CD4-positive, alpha-beta T cell (primary cell): ENCODE data around the gene MADCAM1. TPM values are rescaled to one million over a fixed set of nuclear protein-coding genes. Genes with fewer than 3 reads are reported as not detected.

Experiments
- ATAC-seq: fragments of 200-7000 bp; cut with Tn5 transposase; one replicate; pipeline ENCODE4 v1.10.0; 2022; ENCODE audit warnings: mild to moderate bottlenecking; ENCODE audit not compliant: poor library complexity
- CTCF ChIA-PET: fragments of 350-600 bp; sonication (Branson Sonifier 250); formaldehyde crosslinking; loops from one replicate; lab custom pipeline; 2021; ENCODE audit warnings: antibody characterized with exemption, inconsistent platforms; lab: Charles Lee
- POLR2A ChIA-PET: fragments of 350-600 bp; sonication (Branson Sonifier 250); formaldehyde crosslinking; loops from one replicate; lab custom pipeline; 2021; ENCODE audit warnings: antibody characterized with exemption, inconsistent platforms; lab: Charles Lee
- DNase-seq, 14 experiments: peaks; one replicate each; pipeline ENCODE4 v3.0.0-alpha.2; 2013 to 2020; ENCODE audit warnings: mixed read lengths in 2 of 14
- H3K27ac ChIP-seq, 2 donors: one replicate each; pipeline versions ENCODE4 v1.5.1 to v1.7.0; 2013; ENCODE audit warnings: low read length in 2 of 2, low read depth in 1 of 2, mild to moderate bottlenecking in 1 of 2
- H3K27me3 ChIP-seq, 2 experiments: 1 replicate in 1 of 2; 2 replicates in 1 of 2; pipeline versions ENCODE4 v1.6.1 to v1.7.0; 2013; ENCODE audit warnings: low read length in 2 of 2, control low read depth in 1 of 2, mild to moderate bottlenecking in 1 of 2, moderate library complexity in 1 of 2; ENCODE audit not compliant: insufficient read depth in 2 of 2, control insufficient read depth in 1 of 2
- H3K36me3 ChIP-seq: one replicate; pipeline ENCODE4 v1.6.1; 2013; ENCODE audit warnings: low read length, control low read depth; ENCODE audit not compliant: insufficient read depth
- H3K4me1 ChIP-seq: one replicate; pipeline ENCODE4 v1.6.1; 2013; ENCODE audit warnings: low read length, control low read depth; ENCODE audit not compliant: insufficient read depth
- H3K4me3 ChIP-seq: one replicate; pipeline ENCODE4 v1.5.1; 2013; ENCODE audit warnings: mild to moderate bottlenecking, low read length, moderate library complexity
- H3K9me3 ChIP-seq, 2 experiments: 1 replicate in 1 of 2; 2 replicates in 1 of 2; pipeline versions ENCODE4 v1.6.1 to v1.7.0; 2013; ENCODE audit warnings: low read length in 2 of 2, mild to moderate bottlenecking in 2 of 2, control low read depth in 1 of 2, moderate library complexity in 1 of 2; ENCODE audit not compliant: control insufficient read depth in 1 of 2, insufficient read depth in 1 of 2
- H3K27ac Mint-ChIP-seq: one replicate; pipeline ENCODE4 v1.8.0; 2020; ENCODE audit warnings: mixed read lengths
- H3K27me3 Mint-ChIP-seq: one replicate; pipeline ENCODE4 v1.8.0; 2021; ENCODE audit warnings: mixed read lengths
- H3K36me3 Mint-ChIP-seq: one replicate; pipeline ENCODE4 v1.8.0; 2021; ENCODE audit warnings: low read depth, mixed read lengths
- H3K4me1 Mint-ChIP-seq: one replicate; pipeline ENCODE4 v1.8.0; 2021; ENCODE audit warnings: low read depth, mixed read lengths
- H3K4me3 Mint-ChIP-seq: one replicate; pipeline ENCODE4 v1.8.0; 2020; ENCODE audit warnings: mild to moderate bottlenecking, mixed read lengths
- H3K9me3 Mint-ChIP-seq: one replicate; pipeline ENCODE4 v1.8.0; 2020; ENCODE audit warnings: mixed read lengths
- intact Hi-C, 2 experiments: fragments of 100-400 bp; cut with DNase I in 1 of 2; cut with micrococcal nuclease in 1 of 2; formaldehyde crosslinking; loops; one replicate each; pipeline versions ENCODE4 v1.15.1 to v1.9.0; 2023 to 2025; cut with DNase I, micrococcal nuclease
- total RNA-seq, 174 experiments: library from RNA in 2 of 174; stranded (reverse) in 2 of 174; gene quantifications; one replicate each; pipeline ENCODE4 v1.2.3 and lab custom pipeline; 2021 to 2026
- TF ChIP-seq, protein P1 (sequence below): fragments of 200-600 bp; IDR thresholded peaks from one replicate; pipeline ENCODE4 v1.8.0; 2022; ENCODE audit warnings: antibody characterized with exemption, mild to moderate bottlenecking

Gene MADCAM1
- total RNA-seq, 2 experiments from 2014 or later: 0.20 to 0.91 TPM

DNA sequence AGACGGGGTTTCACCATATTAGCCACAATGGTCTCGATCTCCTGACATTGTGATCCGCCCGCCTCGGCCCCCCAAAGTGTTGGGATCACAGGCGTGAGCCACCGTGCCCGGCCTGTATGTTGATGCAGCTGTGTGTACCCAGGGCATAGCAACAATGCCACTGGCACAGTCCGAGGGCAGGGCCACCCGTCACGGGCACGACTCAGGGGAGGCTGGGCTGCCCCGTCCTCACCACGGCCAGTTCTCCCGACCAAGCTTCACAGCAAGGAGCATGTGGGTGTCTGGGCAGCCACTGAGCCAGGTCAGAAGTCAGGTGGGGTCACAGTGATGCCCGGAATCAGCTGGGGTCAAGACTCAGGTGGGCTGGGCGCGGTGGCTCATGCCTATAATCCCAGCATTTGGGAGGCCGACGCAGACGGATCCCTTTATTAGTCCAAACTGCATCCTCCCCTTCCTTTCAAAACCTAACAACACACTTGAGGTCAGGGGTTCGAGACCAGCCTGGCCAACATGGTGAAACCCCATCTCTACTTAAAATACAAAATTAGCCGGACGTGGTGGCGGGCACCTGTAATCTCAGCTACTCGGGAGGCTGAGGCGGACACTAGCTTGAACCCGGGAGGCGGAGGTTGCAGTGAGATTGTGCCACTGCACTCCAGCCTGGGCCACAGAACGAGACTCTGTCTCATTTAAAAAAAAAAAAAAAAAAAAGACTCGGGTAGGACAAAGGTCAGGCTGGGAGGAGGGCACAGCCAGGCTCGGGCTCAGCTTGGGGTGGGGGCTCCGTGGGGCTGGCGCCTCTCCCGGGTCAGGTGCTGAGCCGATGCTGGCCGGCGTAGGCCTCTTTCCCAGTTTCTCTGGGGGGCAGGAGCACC, 34.1 kb downstream of the MADCAM1 start:
- H3K36me3 Mint-ChIP-seq: peaks cover 8% of the 10 kb centered on the region
- H3K9me3 ChIP-seq: peaks cover 0 to 5% of the 10 kb centered on the region in 2 experiments
- peaks cover 12% of the 10 kb centered on the region for H3K4me1 Mint-ChIP-seq
- H3K27ac ChIP-seq: peak overlapping the region; percentile 34 to 75
- H3K4me3 Mint-ChIP-seq: peak overlapping the region; percentile 87
- no peaks in the 10 kb centered on the region for H3K9me3 Mint-ChIP-seq
- peaks cover 0 to 3% of the 10 kb centered on the region in 2 experiments for H3K27me3 ChIP-seq
- POLR2A ChIA-PET: interaction anchor here (0.7 to 6.0 kb wide), 4 partner anchors 9 to 130 kb away, joined by 3 to 75 read pairs (median 6); no protein-coding TSS in a partner anchor
- H3K27ac Mint-ChIP-seq: peak overlapping the region; percentile 61
- intact Hi-C loops: loop anchor here (1.0 to 2.0 kb wide), 6 partner anchors 11 to 132 kb away; partner anchors contain the start of genes BSG (in 1 of the 2), RNF126 (in 1 of the 2) and TPGS1 (in 1 of the 2)
- H3K4me3 ChIP-seq: peak overlapping the region; percentile 72
- TF ChIP-seq, protein P1, sequence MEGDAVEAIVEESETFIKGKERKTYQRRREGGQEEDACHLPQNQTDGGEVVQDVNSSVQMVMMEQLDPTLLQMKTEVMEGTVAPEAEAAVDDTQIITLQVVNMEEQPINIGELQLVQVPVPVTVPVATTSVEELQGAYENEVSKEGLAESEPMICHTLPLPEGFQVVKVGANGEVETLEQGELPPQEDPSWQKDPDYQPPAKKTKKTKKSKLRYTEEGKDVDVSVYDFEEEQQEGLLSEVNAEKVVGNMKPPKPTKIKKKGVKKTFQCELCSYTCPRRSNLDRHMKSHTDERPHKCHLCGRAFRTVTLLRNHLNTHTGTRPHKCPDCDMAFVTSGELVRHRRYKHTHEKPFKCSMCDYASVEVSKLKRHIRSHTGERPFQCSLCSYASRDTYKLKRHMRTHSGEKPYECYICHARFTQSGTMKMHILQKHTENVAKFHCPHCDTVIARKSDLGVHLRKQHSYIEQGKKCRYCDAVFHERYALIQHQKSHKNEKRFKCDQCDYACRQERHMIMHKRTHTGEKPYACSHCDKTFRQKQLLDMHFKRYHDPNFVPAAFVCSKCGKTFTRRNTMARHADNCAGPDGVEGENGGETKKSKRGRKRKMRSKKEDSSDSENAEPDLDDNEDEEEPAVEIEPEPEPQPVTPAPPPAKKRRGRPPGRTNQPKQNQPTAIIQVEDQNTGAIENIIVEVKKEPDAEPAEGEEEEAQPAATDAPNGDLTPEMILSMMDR: no peak
- H3K4me1 ChIP-seq: peaks cover 42% of the 10 kb centered on the region
- CTCF ChIA-PET: interaction anchor here (1.3 to 4.2 kb wide), 4 partner anchors 11 to 24 kb away, joined by 3 to 58 read pairs (median 10); partner anchors contain the start of gene TPGS1
- DNase-seq (peak in 1 of 14 experiments; percentile 46), ATAC-seq (no peak)
- H3K36me3 ChIP-seq: peaks cover 3% of the 10 kb centered on the region
- no peaks in the 10 kb centered on the region for H3K27me3 Mint-ChIP-seq

DNA sequence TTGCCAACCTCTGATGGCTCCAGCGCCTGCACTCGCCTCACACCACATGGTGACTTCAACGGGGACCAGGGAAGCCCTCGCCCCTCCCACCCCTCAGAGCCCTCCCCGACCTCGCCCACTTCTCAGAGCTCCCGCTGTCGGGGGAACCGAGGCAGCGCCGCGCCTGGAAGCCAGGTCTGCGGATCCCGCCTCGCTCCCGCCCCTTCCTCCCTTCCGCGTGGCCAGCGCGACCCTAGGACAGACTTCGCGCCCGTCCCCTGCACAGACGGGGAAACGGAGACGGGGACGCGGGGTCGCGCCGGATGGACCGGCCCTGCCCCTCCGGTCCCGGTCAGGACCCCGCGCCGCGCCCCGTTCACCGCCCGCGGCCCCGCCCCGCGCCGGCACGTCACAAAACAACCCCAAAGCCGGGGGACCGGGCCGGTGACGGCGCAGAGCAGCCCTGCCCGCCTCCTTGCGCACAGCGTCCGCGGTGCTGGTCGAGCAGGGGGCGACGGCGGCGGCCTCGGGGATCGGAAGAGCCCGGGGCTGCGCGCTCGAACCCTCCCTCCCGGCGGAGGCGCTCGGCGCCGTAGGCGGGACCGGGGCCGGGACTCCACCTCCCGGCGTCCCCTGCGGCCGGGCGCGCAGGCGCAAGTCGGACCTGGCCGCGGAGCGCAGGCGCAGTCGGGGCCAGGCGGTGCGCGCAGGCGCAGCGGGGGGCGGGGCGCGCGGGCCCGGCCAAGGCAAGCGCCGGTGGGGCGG, 34.9 kb downstream of the MADCAM1 start:
- ChIA-PET POLR2A (interaction anchor here (0.7 to 6.0 kb wide), 14 partner anchors 10 to 558 kb away, joined by 3 to 75 read pairs (median 5); partner anchors contain the start of gene RNF126), CTCF (interaction anchor here (0.8 to 4.2 kb wide), 4 partner anchors 12 to 53 kb away, joined by 3 to 58 read pairs (median 8); partner anchors contain the start of gene TPGS1)
- TF ChIP-seq, protein P1: no peak
- Histone ChIP-seq H3K27ac (peak overlapping the region; percentile 34 to 75), H3K4me3 (peak overlapping the region; percentile 72), H3K27me3 (peaks cover 0 to 3% of the 10 kb centered on the region in 2 experiments), H3K36me3 (peaks cover 12% of the 10 kb centered on the region), H3K4me1 (peaks cover 45% of the 10 kb centered on the region), H3K9me3 (peaks cover 0 to 5% of the 10 kb centered on the region in 2 experiments)
- Mint-ChIP-seq H3K9me3 (no peaks in the 10 kb centered on the region), H3K4me3 (peak overlapping the region; percentile 87), H3K36me3 (peaks cover 8% of the 10 kb centered on the region), H3K27ac (peak overlapping the region; percentile 61), H3K27me3 (no peaks in the 10 kb centered on the region), H3K4me1 (peaks cover 9% of the 10 kb centered on the region)
- intact Hi-C loops: loop anchor here (1.0 to 2.0 kb wide), 6 partner anchors 12 to 132 kb away; partner anchors contain the start of genes BSG (in 1 of the 2), RNF126 (in 1 of the 2) and TPGS1 (in 1 of the 2)
- peak; percentile 70 to 95 (median 88) for DNase-seq
- ATAC-seq: peak; percentile 79
